NB4 (cell line): ENCODE measurements around the gene LPP.

Source experiments
- MAX ChIP-seq: IDR thresholded peaks from 2 replicates; pipeline ENCODE4 v1.6.1; 2011; ENCODE audit warnings: low read depth, low read length
- MYC ChIP-seq: IDR thresholded peaks from 2 replicates; pipeline ENCODE4 v1.6.1; 2011; ENCODE audit warnings: low read depth, low read length
- POLR2A ChIP-seq: IDR thresholded peaks from 2 replicates; pipeline ENCODE4 v1.6.1; 2011; ENCODE audit warnings: mild to moderate bottlenecking; ENCODE audit not compliant: insufficient read length; ENCODE audit errors: extremely low read depth
- TF ChIP-seq, protein P1 (sequence below): IDR thresholded peaks from one replicate; pipeline ENCODE4 v1.5.1; 2012; ENCODE audit warnings: low read depth, low read length

DNA sequence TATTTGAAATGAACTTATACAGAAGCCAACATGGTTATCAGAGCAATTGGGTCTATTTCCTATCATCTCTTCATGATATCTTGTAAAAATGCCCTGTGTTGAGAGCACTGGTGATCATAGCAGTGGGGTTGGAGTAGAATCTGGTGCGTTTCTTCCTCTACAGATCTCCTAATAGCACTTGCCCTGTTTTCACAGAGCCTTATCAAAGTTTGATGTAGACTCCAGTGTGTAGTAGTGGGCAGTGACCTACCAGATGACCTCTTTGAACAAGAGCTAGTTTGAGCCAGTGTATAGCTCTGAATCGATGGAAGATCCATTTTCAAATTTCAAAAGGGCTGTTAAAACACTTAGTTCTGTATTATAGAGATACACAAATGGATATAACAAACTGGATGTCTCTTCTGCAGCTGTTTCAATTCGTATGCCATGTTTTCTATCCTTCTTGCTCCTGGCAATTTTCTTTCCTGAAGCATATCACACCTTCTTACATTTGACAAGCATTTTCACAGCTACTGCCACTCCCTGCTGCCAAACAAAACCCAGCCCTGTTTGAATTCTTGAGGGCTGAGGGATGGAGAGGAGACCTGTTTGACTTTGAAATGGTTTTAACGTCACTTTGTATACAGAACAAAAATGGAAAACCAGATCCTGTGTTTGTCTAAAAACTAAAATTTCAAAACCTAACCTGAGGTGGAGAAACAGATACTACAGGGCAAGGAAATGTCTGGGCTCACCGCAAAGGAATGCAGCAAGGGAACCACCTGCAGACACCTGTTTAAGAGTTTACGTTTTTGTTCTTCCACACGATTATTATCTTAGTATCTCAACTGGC is 663.4 kb downstream of the LPP start:
- TF ChIP-seq, protein P1, sequence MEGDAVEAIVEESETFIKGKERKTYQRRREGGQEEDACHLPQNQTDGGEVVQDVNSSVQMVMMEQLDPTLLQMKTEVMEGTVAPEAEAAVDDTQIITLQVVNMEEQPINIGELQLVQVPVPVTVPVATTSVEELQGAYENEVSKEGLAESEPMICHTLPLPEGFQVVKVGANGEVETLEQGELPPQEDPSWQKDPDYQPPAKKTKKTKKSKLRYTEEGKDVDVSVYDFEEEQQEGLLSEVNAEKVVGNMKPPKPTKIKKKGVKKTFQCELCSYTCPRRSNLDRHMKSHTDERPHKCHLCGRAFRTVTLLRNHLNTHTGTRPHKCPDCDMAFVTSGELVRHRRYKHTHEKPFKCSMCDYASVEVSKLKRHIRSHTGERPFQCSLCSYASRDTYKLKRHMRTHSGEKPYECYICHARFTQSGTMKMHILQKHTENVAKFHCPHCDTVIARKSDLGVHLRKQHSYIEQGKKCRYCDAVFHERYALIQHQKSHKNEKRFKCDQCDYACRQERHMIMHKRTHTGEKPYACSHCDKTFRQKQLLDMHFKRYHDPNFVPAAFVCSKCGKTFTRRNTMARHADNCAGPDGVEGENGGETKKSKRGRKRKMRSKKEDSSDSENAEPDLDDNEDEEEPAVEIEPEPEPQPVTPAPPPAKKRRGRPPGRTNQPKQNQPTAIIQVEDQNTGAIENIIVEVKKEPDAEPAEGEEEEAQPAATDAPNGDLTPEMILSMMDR = no peak
- TF ChIP-seq POLR2A = no peak
- TF ChIP-seq MYC = no peak
- TF ChIP-seq MAX = no peak
